HCT116 (cell line): Measurements from ENCODE around the gene FOXN1.

Experiments
- CEBPB ChIP-seq: IDR thresholded peaks from 2 replicates; pipeline ENCODE4 v1.6.1; 2012; ENCODE audit warnings: low read depth
- EZH2 ChIP-seq: fragments of 200-600 bp; sonication (generic); IDR thresholded peaks from 2 replicates; pipeline ENCODE4 v1.6.1; 2017; ENCODE audit warnings: antibody characterized with exemption, mixed run types
- EZH2phosphoT487 ChIP-seq: fragments of 200-600 bp; IDR thresholded peaks from 2 replicates; pipeline ENCODE4 v1.6.1; 2018; ENCODE audit warnings: antibody characterized with exemption, borderline replicate concordance
- JUND ChIP-seq: IDR thresholded peaks from 2 replicates; pipeline ENCODE4 v1.6.1; 2012
- POLR2A ChIP-seq: IDR thresholded peaks from 2 replicates; pipeline ENCODE4 v1.7.0; 2011; ENCODE audit warnings: borderline replicate concordance; ENCODE audit not compliant: insufficient read depth, insufficient read length; ENCODE audit errors: extremely low read depth
- POLR2AphosphoS5 ChIP-seq: IDR thresholded peaks from 2 replicates; pipeline ENCODE4 v1.6.1; 2011; ENCODE audit warnings: mild to moderate bottlenecking, low read depth, low read length, moderate library complexity
- SIN3A ChIP-seq: IDR thresholded peaks from 2 replicates; pipeline ENCODE4 v1.6.1; 2012; ENCODE audit warnings: low read depth
- SRF ChIP-seq: IDR thresholded peaks from 2 replicates; pipeline ENCODE4 v1.6.1; 2012; ENCODE audit warnings: low read depth
- YY1 ChIP-seq: IDR thresholded peaks from 2 replicates; pipeline ENCODE4 v1.6.1; 2011; ENCODE audit warnings: low read length, low read depth, moderate library complexity, mild to moderate bottlenecking; ENCODE audit not compliant: insufficient replicate concordance; ENCODE audit errors: extremely low read depth
- TF ChIP-seq, protein P1 (sequence below): IDR thresholded peaks from 2 replicates; pipeline ENCODE4 v1.6.1; 2012; ENCODE audit warnings: low read depth
- TF ChIP-seq, protein P2 (sequence below), 3 experiments: fragments of 200-600 bp in 1 of 3; sonication (generic) in 1 of 3; IDR thresholded peaks in 2 of 3; conservative IDR thresholded peaks in 1 of 3; 2 replicates each; pipeline ENCODE4 v1.5.1; 2012 to 2017; ENCODE audit warnings: low read depth in 2 of 3, low read length in 2 of 3, antibody characterized with exemption in 1 of 3, borderline replicate concordance in 1 of 3, control low read depth in 1 of 3, mild to moderate bottlenecking in 1 of 3, mixed read lengths in 1 of 3, mixed run types in 1 of 3, moderate library complexity in 1 of 3; ENCODE audit not compliant: insufficient read depth in 1 of 3
- TF ChIP-seq, protein P3 (sequence below): IDR thresholded peaks from 2 replicates; pipeline ENCODE4 v1.6.1; 2012
- TF ChIP-seq, protein P4 (sequence below): IDR thresholded peaks from 2 replicates; pipeline ENCODE4 v1.6.1; 2012

DNA sequence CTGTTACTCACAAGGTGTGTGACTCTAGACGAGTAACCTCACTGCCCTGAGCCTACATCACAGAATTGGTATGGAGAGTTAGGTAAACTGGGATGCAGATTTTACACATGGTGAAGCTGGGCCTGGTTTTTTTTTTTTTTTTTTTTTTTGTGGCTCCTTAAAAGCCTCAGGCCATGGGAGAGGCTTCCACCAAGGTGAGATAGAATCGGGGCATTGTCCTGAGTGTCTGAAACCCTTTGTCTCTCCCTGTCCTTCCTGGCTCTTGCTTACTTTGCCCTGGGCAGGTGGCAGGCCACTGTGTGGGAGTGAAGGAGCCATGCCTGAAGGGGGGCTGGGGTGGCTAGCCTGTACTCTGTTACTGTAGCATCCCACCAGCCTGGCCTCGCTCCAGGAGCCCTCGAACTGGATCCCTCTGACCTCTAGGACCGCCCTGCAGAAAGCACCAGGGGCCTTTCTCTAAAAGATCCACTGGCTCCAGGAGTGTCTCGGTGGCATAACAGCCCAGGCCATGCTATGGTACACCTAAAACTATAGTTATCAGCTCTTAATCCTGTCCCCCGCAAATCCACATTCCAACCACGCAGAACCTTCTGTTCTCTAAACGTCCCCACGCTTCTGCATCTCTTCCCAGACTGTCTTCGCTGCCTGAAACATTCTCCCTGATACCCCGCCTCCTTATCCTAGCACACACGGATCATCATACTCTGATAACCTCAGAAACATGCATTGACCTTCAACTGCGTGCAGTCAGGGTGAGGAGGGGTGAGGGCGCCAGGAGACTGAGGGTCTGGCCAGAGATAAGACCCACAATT lies 34.4 kb upstream of the FOXN1 start:
- TF ChIP-seq, protein P1, sequence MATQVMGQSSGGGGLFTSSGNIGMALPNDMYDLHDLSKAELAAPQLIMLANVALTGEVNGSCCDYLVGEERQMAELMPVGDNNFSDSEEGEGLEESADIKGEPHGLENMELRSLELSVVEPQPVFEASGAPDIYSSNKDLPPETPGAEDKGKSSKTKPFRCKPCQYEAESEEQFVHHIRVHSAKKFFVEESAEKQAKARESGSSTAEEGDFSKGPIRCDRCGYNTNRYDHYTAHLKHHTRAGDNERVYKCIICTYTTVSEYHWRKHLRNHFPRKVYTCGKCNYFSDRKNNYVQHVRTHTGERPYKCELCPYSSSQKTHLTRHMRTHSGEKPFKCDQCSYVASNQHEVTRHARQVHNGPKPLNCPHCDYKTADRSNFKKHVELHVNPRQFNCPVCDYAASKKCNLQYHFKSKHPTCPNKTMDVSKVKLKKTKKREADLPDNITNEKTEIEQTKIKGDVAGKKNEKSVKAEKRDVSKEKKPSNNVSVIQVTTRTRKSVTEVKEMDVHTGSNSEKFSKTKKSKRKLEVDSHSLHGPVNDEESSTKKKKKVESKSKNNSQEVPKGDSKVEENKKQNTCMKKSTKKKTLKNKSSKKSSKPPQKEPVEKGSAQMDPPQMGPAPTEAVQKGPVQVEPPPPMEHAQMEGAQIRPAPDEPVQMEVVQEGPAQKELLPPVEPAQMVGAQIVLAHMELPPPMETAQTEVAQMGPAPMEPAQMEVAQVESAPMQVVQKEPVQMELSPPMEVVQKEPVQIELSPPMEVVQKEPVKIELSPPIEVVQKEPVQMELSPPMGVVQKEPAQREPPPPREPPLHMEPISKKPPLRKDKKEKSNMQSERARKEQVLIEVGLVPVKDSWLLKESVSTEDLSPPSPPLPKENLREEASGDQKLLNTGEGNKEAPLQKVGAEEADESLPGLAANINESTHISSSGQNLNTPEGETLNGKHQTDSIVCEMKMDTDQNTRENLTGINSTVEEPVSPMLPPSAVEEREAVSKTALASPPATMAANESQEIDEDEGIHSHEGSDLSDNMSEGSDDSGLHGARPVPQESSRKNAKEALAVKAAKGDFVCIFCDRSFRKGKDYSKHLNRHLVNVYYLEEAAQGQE: no peak
- no peak for TF ChIP-seq JUND
- TF ChIP-seq, protein P2, sequence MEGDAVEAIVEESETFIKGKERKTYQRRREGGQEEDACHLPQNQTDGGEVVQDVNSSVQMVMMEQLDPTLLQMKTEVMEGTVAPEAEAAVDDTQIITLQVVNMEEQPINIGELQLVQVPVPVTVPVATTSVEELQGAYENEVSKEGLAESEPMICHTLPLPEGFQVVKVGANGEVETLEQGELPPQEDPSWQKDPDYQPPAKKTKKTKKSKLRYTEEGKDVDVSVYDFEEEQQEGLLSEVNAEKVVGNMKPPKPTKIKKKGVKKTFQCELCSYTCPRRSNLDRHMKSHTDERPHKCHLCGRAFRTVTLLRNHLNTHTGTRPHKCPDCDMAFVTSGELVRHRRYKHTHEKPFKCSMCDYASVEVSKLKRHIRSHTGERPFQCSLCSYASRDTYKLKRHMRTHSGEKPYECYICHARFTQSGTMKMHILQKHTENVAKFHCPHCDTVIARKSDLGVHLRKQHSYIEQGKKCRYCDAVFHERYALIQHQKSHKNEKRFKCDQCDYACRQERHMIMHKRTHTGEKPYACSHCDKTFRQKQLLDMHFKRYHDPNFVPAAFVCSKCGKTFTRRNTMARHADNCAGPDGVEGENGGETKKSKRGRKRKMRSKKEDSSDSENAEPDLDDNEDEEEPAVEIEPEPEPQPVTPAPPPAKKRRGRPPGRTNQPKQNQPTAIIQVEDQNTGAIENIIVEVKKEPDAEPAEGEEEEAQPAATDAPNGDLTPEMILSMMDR (IDR thresholded peaks at IDR 0.05 in 2 of 3, conservative IDR thresholded peaks at IDR 0.05 in 1 of 3; ENCODE audit: borderline replicate concordance in 1 of 3, insufficient read depth in 1 of 3, low read depth in 2 of 3, low read length in 2 of 3): no peak
- no peak for TF ChIP-seq POLR2AphosphoS5
- TF ChIP-seq POLR2A: no peak
- TF ChIP-seq SRF: no peak
- TF ChIP-seq YY1: no peak
- no peak for TF ChIP-seq EZH2
- TF ChIP-seq, protein P3, sequence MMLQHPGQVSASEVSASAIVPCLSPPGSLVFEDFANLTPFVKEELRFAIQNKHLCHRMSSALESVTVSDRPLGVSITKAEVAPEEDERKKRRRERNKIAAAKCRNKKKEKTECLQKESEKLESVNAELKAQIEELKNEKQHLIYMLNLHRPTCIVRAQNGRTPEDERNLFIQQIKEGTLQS: no peak
- TF ChIP-seq, protein P4, sequence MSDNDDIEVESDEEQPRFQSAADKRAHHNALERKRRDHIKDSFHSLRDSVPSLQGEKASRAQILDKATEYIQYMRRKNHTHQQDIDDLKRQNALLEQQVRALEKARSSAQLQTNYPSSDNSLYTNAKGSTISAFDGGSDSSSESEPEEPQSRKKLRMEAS: no peak
- TF ChIP-seq EZH2phosphoT487: no peak
- TF ChIP-seq CEBPB: no peak
- no peak for TF ChIP-seq SIN3A
